Endothelial cell of umbilical vein (primary cell): Measurements from ENCODE around the gene TP73.

ENCODE experiments used
- CTCF ChIP-seq, 2 donors: IDR thresholded peaks; 1 replicate in 1 of 2; 2 replicates in 1 of 2; pipeline ENCODE4 v1.5.1; 2011; ENCODE audit warnings: low read length in 2 of 2, mild to moderate bottlenecking in 2 of 2, moderate library complexity in 2 of 2, control low read depth in 1 of 2, inconsistent platforms in 1 of 2, low read depth in 1 of 2; ENCODE audit not compliant: insufficient read depth in 1 of 2; ENCODE audit errors: extremely low read depth in 1 of 2
- MYC ChIP-seq: IDR thresholded peaks from one replicate; pipeline ENCODE4 v1.6.1; 2011; ENCODE audit warnings: mild to moderate bottlenecking, low read depth, low read length
- POLR2A ChIP-seq: IDR thresholded peaks from 2 replicates; pipeline ENCODE4 v1.6.1; 2012; ENCODE audit warnings: low read depth, mild to moderate bottlenecking, control low read depth, low read length
- POLR2AphosphoS5 ChIP-seq: IDR thresholded peaks from 2 replicates; pipeline ENCODE4 v1.6.1; 2012; ENCODE audit warnings: low read depth, mild to moderate bottlenecking, control low read depth, low read length, moderate library complexity; ENCODE audit not compliant: insufficient read depth

- TF ChIP-seq CTCF (IDR thresholded peaks at IDR 0.05; ENCODE audit: extremely low read depth in 1 of 2, insufficient read depth in 1 of 2, low read depth in 1 of 2, low read length in 2 of 2) (no peak), POLR2A (no peak), POLR2AphosphoS5 (no peak), MYC (no peak)
Measured at GRCh38 chr1:3668585-3669300, 16.4 kb downstream of the TP73 start.
